Measurements from ENCODE around the gene SLC9A8. TPM values are rescaled to one million over a fixed set of nuclear protein-coding genes. Genes with fewer than 3 reads are reported as not detected.
"Not testable (repeated sequence)": the region's sequence is repeated elsewhere in the genome, so short reads cannot be mapped to it uniquely, and the experiment has no call there.

Gene SLC9A8
- total and polyA plus RNA-seq, 9 of the 15 experiments (the other 6 are each of a cell fraction or from before 2014, with no cell fraction given): 0.56 to 9.7 (median 5.0) TPM

- TF ChIP-seq, protein P1, sequence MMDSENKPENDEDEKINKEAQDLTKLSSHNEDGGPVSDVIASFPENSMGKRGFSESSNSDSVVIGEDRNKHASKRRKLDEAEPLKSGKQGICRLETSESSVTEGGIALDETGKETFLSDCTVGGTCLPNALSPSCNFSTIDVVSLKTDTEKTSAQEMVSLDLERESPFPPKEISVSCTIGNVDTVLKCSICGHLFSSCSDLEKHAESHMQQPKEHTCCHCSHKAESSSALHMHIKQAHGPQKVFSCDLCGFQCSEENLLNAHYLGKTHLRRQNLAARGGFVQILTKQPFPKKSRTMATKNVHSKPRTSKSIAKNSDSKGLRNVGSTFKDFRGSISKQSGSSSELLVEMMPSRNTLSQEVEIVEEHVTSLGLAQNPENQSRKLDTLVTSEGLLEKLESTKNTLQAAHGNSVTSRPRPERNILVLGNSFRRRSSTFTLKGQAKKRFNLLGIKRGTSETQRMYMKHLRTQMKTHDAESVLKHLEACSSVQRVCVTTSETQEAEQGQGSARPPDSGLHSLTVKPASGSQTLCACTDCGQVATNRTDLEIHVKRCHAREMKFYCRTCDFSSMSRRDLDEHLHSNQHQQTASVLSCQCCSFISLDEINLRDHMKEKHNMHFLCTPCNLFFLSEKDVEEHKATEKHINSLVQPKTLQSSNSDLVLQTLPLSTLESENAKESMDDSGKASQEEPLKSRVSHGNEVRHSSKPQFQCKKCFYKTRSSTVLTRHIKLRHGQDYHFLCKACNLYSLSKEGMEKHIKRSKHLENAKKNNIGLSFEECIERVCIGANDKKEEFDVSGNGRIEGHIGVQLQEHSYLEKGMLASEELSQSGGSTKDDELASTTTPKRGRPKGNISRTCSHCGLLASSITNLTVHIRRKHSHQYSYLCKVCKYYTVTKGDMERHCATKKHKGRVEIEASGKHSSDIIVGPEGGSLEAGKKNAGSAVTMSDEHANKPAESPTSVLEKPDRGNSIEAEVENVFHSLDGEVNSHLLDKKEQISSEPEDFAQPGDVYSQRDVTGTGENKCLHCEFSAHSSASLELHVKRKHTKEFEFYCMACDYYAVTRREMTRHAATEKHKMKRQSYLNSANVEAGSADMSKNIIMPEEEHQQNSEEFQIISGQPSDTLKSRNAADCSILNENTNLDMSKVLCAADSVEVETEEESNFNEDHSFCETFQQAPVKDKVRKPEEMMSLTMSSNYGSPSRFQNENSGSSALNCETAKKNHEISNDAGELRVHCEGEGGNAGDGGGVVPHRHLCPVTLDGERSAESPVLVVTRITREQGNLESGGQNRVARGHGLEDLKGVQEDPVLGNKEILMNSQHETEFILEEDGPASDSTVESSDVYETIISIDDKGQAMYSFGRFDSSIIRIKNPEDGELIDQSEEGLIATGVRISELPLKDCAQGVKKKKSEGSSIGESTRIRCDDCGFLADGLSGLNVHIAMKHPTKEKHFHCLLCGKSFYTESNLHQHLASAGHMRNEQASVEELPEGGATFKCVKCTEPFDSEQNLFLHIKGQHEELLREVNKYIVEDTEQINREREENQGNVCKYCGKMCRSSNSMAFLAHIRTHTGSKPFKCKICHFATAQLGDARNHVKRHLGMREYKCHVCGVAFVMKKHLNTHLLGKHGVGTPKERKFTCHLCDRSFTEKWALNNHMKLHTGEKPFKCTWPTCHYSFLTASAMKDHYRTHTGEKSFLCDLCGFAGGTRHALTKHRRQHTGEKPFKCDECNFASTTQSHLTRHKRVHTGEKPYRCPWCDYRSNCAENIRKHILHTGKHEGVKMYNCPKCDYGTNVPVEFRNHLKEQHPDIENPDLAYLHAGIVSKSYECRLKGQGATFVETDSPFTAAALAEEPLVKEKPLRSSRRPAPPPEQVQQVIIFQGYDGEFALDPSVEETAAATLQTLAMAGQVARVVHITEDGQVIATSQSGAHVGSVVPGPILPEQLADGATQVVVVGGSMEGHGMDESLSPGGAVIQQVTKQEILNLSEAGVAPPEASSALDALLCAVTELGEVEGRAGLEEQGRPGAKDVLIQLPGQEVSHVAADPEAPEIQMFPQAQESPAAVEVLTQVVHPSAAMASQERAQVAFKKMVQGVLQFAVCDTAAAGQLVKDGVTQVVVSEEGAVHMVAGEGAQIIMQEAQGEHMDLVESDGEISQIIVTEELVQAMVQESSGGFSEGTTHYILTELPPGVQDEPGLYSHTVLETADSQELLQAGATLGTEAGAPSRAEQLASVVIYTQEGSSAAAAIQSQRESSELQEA (IDR thresholded peaks at IDR 0.05; ENCODE audit: low read depth): no peak
- TF ChIP-seq NFYB (IDR thresholded peaks at IDR 0.05; ENCODE audit: extremely low read depth, insufficient read length) (no peak), PURB (CRISPR knock-in tag; IDR thresholded peaks at IDR 0.05; ENCODE audit: low read depth) (no peak), SAFB (IDR thresholded peaks at IDR 0.05; ENCODE audit: borderline replicate concordance, low read depth, low read length) (no peak)
- TF ChIP-seq, protein P2, sequence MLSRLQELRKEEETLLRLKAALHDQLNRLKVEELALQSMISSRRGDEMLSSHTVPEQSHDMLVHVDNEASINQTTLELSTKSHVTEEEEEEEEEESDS (CRISPR knock-in tag; IDR thresholded peaks at IDR 0.05): no peak
- TF ChIP-seq, protein P3, sequence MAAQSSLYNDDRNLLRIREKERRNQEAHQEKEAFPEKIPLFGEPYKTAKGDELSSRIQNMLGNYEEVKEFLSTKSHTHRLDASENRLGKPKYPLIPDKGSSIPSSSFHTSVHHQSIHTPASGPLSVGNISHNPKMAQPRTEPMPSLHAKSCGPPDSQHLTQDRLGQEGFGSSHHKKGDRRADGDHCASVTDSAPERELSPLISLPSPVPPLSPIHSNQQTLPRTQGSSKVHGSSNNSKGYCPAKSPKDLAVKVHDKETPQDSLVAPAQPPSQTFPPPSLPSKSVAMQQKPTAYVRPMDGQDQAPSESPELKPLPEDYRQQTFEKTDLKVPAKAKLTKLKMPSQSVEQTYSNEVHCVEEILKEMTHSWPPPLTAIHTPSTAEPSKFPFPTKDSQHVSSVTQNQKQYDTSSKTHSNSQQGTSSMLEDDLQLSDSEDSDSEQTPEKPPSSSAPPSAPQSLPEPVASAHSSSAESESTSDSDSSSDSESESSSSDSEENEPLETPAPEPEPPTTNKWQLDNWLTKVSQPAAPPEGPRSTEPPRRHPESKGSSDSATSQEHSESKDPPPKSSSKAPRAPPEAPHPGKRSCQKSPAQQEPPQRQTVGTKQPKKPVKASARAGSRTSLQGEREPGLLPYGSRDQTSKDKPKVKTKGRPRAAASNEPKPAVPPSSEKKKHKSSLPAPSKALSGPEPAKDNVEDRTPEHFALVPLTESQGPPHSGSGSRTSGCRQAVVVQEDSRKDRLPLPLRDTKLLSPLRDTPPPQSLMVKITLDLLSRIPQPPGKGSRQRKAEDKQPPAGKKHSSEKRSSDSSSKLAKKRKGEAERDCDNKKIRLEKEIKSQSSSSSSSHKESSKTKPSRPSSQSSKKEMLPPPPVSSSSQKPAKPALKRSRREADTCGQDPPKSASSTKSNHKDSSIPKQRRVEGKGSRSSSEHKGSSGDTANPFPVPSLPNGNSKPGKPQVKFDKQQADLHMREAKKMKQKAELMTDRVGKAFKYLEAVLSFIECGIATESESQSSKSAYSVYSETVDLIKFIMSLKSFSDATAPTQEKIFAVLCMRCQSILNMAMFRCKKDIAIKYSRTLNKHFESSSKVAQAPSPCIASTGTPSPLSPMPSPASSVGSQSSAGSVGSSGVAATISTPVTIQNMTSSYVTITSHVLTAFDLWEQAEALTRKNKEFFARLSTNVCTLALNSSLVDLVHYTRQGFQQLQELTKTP (IDR thresholded peaks at IDR 0.05; ENCODE audit: low read depth in 1 of 2, partially characterized antibody in 2 of 2): no peak
Measured at GRCh38 chr20:49894073-49894470, 81.4 kb downstream of the SLC9A8 start (continued).

DNA sequence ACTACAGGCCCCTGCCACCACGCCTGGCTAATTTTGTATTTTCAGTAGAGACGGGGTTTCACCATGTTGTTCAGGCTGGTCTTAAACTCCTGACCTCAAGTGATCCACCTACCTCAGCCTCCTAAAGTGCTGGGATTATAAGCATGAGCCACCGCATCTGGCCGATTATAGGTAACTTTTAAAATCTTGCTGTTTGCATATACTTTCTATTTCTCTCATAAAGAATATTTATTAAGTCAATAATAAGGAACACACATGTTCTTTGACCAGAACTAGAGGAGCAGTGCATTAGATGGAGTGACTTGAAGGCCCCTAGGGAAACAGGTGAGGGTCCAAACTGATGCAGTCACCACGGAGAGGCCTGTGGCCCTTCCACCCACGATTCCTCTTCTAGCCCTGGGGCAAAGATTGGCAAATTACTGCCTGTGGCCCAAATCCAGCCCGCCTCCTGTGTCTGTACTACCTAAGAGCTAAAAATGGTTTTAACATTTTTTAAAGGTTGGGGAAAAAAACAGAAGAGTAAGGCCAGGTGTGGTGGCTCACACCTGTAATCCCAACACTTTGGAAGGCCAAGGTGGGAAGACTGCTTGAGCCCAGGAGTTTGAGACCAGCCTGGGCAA, 83.0 kb downstream of the SLC9A8 start:
- H3K9me3 ChIP-seq (replicated peaks; ENCODE audit: control insufficient read depth, insufficient read depth, low read depth, low read length); H2AFZ ChIP-seq (ENCODE audit: low read depth, low read length); H3K4me3 ChIP-seq; DNase-seq (ENCODE audit: extremely low read depth in 1 of 4, low spot score in 3 of 4); ATAC-seq; FAIRE-seq; H3K4me2 ChIP-seq (ENCODE audit: insufficient read depth, low read length); H3K9me1 ChIP-seq (ENCODE audit: control insufficient read depth, insufficient read depth, low read length); H4K20me1 ChIP-seq (replicated peaks; ENCODE audit: control insufficient read depth, insufficient read depth, low read length); CTCF ChIA-PET (ENCODE audit: low intra/inter-chr PET ratio); H3K36me3 ChIP-seq (ENCODE audit: control insufficient read depth, insufficient read depth, low read length); BruUV-seq (replicated peaks); H3K9ac ChIP-seq (ENCODE audit: insufficient read depth in 1 of 2, low read depth in 2 of 2, low read length in 2 of 2); intact Hi-C loops (cut with micrococcal nuclease); H3K27ac ChIP-seq (ENCODE audit: extremely low read depth, low read depth, low read length); H3K27me3 ChIP-seq (ENCODE audit: control insufficient read depth in 2 of 2, insufficient read depth in 2 of 2, low read length in 2 of 2); H3K79me2 ChIP-seq (ENCODE audit: control insufficient read depth, insufficient read depth, low read length): not testable (repeated sequence)
- in situ Hi-C loops (cut with MboI): loop anchor here (25.0 kb wide), 1 partner anchor 558 kb away; no protein-coding TSS in a partner anchor
- H3K4me1 ChIP-seq (replicated peaks in 1 of 2; ENCODE audit: control insufficient read depth in 2 of 2, insufficient read depth in 2 of 2, low read length in 2 of 2): peaks cover 8 to 27% of the 10 kb centered on the region in 2 experiments
- 45% methylated on average over 7 of the region's 7 CpGs for WGBS (ENCODE audit: insufficient coverage, low coverage, missing lambda C conversion rate)
- POLR2A ChIA-PET: interaction anchor here (0.7 kb wide), 1 partner anchor 20 kb away, joined by 3 read pairs; the partner anchor contains the start of gene SPATA2

Data from K562 (cell line).